GM12892 (cell line): Measurements from ENCODE around the gene CRYBA2.

Experiments used
- POLR2A ChIP-seq: IDR thresholded peaks from 2 replicates; pipeline ENCODE4 v1.6.1; 2011; ENCODE audit warnings: low read depth, low read length, control low read depth
- TAF1 ChIP-seq: IDR thresholded peaks from 2 replicates; pipeline ENCODE4 v1.6.1; 2011; ENCODE audit warnings: low read depth, mild to moderate bottlenecking, control low read depth, low read length, borderline replicate concordance

GRCh38 chr2:219023045-219023605, 29.9 kb upstream of the CRYBA2 start:
- TF ChIP-seq POLR2A (no peak), TAF1 (no peak)
